Smooth muscle cell (in vitro differentiated cells): ENCODE data around the gene AGXT2. TPM values are rescaled to one million over a fixed set of nuclear protein-coding genes. Genes with fewer than 3 reads are reported as not detected.

ENCODE experiments used
- DNase-seq: peaks from one replicate; lab custom pipeline; 2025; ENCODE audit not compliant: unreplicated experiment; lab: John Stamatoyannopoulos, UW
- H2AFZ ChIP-seq: fragments of 200-600 bp; sonication (generic); 2 replicates; pipeline ENCODE4 v1.6.0; 2016; ENCODE audit warnings: antibody characterized with exemption, low read depth, mild to moderate bottlenecking
- H3F3A ChIP-seq: fragments of 200-600 bp; sonication (generic); 2 replicates; pipeline ENCODE4 v1.6.0; 2017; ENCODE audit warnings: antibody characterized with exemption, low read depth
- H3K27ac ChIP-seq: fragments of 200-600 bp; sonication (generic); 2 replicates; pipeline ENCODE4 v1.5.1; 2016; ENCODE audit warnings: low read depth, mild to moderate bottlenecking
- H3K27me3 ChIP-seq: fragments of 200-600 bp; sonication (generic); 2 replicates; pipeline ENCODE4 v1.6.1; 2016; ENCODE audit warnings: low read depth, mild to moderate bottlenecking
- H3K36me3 ChIP-seq: fragments of 200-600 bp; sonication (generic); 2 replicates; pipeline ENCODE4 v1.5.1; 2016; ENCODE audit warnings: low read depth
- H3K4me1 ChIP-seq: fragments of 200-600 bp; sonication (generic); 2 replicates; pipeline ENCODE4 v1.5.1; 2016; ENCODE audit warnings: low read depth
- H3K4me2 ChIP-seq: fragments of 200-600 bp; sonication (generic); 2 replicates; pipeline ENCODE4 v1.6.0; 2016; ENCODE audit warnings: mild to moderate bottlenecking
- H3K4me3 ChIP-seq: fragments of 200-600 bp; sonication (generic); 2 replicates; pipeline ENCODE4 v1.5.1; 2016; ENCODE audit warnings: mild to moderate bottlenecking
- H3K79me2 ChIP-seq: fragments of 200-600 bp; sonication (generic); 2 replicates; pipeline ENCODE4 v1.6.0; 2016; ENCODE audit warnings: low read depth, mild to moderate bottlenecking
- H3K9ac ChIP-seq: fragments of 200-600 bp; sonication (generic); 2 replicates; pipeline ENCODE4 v1.6.0; 2016; ENCODE audit warnings: low read depth
- H3K9me3 ChIP-seq: fragments of 200-600 bp; sonication (generic); replicated peaks from 2 replicates; pipeline ENCODE4 v1.5.1; 2016; ENCODE audit warnings: low read depth
- H4K20me1 ChIP-seq: fragments of 200-600 bp; sonication (generic); 2 replicates; pipeline ENCODE4 v1.6.0; 2016; ENCODE audit warnings: low read depth
- CTCF ChIP-seq: fragments of 200-600 bp; sonication (generic); IDR thresholded peaks from 2 replicates; pipeline ENCODE4 v1.5.1; 2017; ENCODE audit warnings: borderline replicate concordance, mild to moderate bottlenecking, antibody characterized with exemption; ENCODE audit not compliant: insufficient read depth, poor library complexity, severe bottlenecking
- WGBS: methylation state at CpG from one replicate; pipeline ENCODE4 v1.1.7; 2016; ENCODE audit warnings: low lambda C conversion rate; 5-methylcytosine and 5-hydroxymethylcytosine counted together
- polyA plus RNA-seq: library from polyadenylated mRNA; unstranded; fragments of >200 nt; fragmentation: Nextera tagmentation; extraction: Ambion mirVana; gene quantifications from 2 replicates; pipeline ENCODE4 v1.2.1, GENCODE V29; 2016
- total RNA-seq: library from RNA; depleted of rRNA; stranded (reverse); fragments of >200 nt; gene quantifications from 2 replicates; pipeline ENCODE4 v1.2.3, GENCODE V29; 2014

AGXT2 gene
- total and polyA plus RNA-seq, 2 experiments from 2014 or later: not detected

GRCh38 chr5:34998058-34998789 is 49.5 kb downstream of the AGXT2 start:
- no peak for TF ChIP-seq CTCF
- WGBS: 83% methylated on average over 6 of the region's 6 CpGs
- no peaks in the 10 kb centered on the region for H3K9me3 ChIP-seq
- H3K27ac ChIP-seq: no peak overlapping the region
- no peaks in the 10 kb centered on the region for H3K4me1 ChIP-seq
- H2AFZ ChIP-seq: no peak overlapping the region
- DNase-seq: no peak
- no peak overlapping the region for H3K4me3 ChIP-seq
- H3K27me3 ChIP-seq: no peaks in the 10 kb centered on the region
- H3K4me2 ChIP-seq: no peak overlapping the region
- H3F3A ChIP-seq: no peaks in the 10 kb centered on the region
- H4K20me1 ChIP-seq: no peaks in the 10 kb centered on the region
- no peaks in the 10 kb centered on the region for H3K79me2 ChIP-seq
- no peaks in the 10 kb centered on the region for H3K36me3 ChIP-seq
- H3K9ac ChIP-seq: no peak overlapping the region

GRCh38 chr5:34996261-34996660 is 51.5 kb downstream of the AGXT2 start:
- no peak overlapping the region for H3K4me3 ChIP-seq
- no peaks in the 10 kb centered on the region for H3K79me2 ChIP-seq
- H4K20me1 ChIP-seq: no peaks in the 10 kb centered on the region
- no peak overlapping the region for H3K9ac ChIP-seq
- no peak for DNase-seq
- TF ChIP-seq CTCF: no peak
- H3K27me3 ChIP-seq: no peaks in the 10 kb centered on the region
- H3F3A ChIP-seq: peaks cover 6% of the 10 kb centered on the region
- H2AFZ ChIP-seq: no peak overlapping the region
- no peak overlapping the region for H3K27ac ChIP-seq
- no peaks in the 10 kb centered on the region for H3K36me3 ChIP-seq
- no peaks in the 10 kb centered on the region for H3K9me3 ChIP-seq
- 88% methylated on average over 2 of the region's 2 CpGs for WGBS
- H3K4me1 ChIP-seq: no peaks in the 10 kb centered on the region
- H3K4me2 ChIP-seq: no peak overlapping the region

GRCh38 chr5:34993951-34994350 is 53.8 kb downstream of the AGXT2 start:
- TF ChIP-seq CTCF: no peak
- 90% methylated on average over 8 of the region's 8 CpGs for WGBS

More at GRCh38 chr5:34993951-34994350, 53.8 kb downstream of the AGXT2 start:
- no peak overlapping the region for H3K9ac ChIP-seq
- no peak for DNase-seq
- H3K4me2 ChIP-seq: no peak overlapping the region
- no peaks in the 10 kb centered on the region for H4K20me1 ChIP-seq
- H3K36me3 ChIP-seq: no peaks in the 10 kb centered on the region
- no peak overlapping the region for H3K4me3 ChIP-seq
- H3K27ac ChIP-seq: no peak overlapping the region
- H3F3A ChIP-seq: peaks cover 6% of the 10 kb centered on the region
- H3K4me1 ChIP-seq: no peaks in the 10 kb centered on the region
- H3K79me2 ChIP-seq: no peaks in the 10 kb centered on the region
- H3K9me3 ChIP-seq: no peaks in the 10 kb centered on the region
- H3K27me3 ChIP-seq: no peaks in the 10 kb centered on the region
- H2AFZ ChIP-seq: no peak overlapping the region
